NCI-H2196 treated with DMSO at 0.1 percent for 48 hours (cell line): ENCODE data around the gene YDJC.
"Not testable (repeated sequence)": the region's sequence is repeated elsewhere in the genome, so short reads cannot be mapped to it uniquely, and the experiment has no call there.

Experiments used
- DNase-seq: peaks from one replicate; lab custom pipeline; 2025; ENCODE audit not compliant: unreplicated experiment; lab: John Stamatoyannopoulos, UW

The YDJC gene

GRCh38 chr22:21582801-21583740, 46.8 kb downstream of the YDJC start:
- no peak for DNase-seq

DNA sequence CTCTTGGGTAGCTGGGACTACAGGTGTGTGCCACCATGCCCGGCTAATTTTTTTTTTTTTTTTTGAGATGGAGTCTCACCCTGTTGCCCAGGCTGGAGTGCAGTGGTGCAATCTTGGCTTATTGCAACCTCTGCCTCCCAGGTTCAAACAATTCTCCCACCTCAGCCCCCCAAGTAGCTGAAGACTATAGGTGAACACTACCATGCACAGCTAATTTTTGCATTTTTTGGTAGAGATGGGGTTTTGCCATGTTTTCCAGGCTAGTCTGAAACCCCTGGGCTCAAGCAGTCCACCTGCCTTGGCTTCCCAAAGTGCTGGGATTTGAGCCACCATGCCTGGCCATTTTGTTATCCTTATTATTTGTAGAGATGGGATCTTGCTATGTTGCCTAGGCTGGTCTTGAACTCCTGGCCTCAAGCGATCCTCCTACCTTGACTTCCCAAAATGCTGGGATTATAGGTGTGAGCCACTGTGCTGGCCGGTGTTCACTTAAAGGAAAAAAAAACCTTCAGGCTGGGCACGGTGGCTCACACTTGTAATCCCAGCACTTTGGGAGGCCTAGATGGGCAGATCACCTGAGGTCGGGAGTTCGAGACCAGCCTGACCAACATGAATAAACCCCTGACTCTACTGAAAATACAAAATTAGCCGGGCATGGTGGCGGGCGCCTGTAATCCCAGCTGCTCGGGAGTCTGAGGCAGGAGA, 48.7 kb downstream of the YDJC start:
- DNase-seq, result not testable (repeated sequence)

- not testable (repeated sequence) for DNase-seq
Observed at GRCh38 chr22:21580623-21581007, 49.2 kb downstream of the YDJC start.

DNA sequence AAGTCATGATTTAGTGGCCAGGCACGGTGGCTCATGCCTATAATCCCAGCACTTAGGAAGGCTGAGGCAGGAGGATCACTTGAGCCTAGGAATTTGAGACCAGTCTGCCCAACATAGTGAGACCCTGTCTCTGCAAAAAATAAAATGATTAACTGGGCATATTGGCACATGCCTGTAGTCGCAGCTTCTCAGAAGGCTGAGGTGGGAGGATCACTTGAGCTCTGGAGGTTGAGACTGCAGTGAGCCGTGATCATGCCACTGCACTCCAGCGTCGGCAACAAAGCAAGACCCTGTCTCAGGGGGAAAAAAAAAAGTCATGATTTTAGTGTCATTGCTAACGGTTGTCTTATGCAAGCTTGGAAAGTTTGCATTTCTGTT, 50.4 kb downstream of the YDJC start:
- DNase-seq, result no peak
